ENCODE measurements around the gene SOST.

Gene SOST

GRCh38 chr17:43717913-43718312, 40.7 kb downstream of the SOST start:
- no peaks in the 10 kb centered on the region for H3K9me3 ChIP-seq (ENCODE audit: insufficient read depth, low read length)
- H3K4me2 ChIP-seq (ENCODE audit: low read depth, low read length, poor library complexity, severe bottlenecking), result no peak overlapping the region
- no peak overlapping the region for H3K9ac ChIP-seq (ENCODE audit: low read length)
- H3K36me3 ChIP-seq (ENCODE audit: low read length), result no peaks in the 10 kb centered on the region
- H3K4me3 ChIP-seq (ENCODE audit: insufficient read depth, low read length, poor library complexity, severe bottlenecking), result no peak overlapping the region
- no peaks in the 10 kb centered on the region for H3K79me2 ChIP-seq (ENCODE audit: insufficient read depth, low read length)
- no peak overlapping the region for H2AFZ ChIP-seq (ENCODE audit: low read depth, low read length, severe bottlenecking)
- TF ChIP-seq EZH2phosphoT487 (conservative IDR thresholded peaks at IDR 0.05; ENCODE audit: low read length), result no peak
- TF ChIP-seq CTCF (IDR thresholded peaks at IDR 0.05; ENCODE audit: insufficient read depth, low read length, poor library complexity, severe bottlenecking), result no peak
- H3K27me3 ChIP-seq (ENCODE audit: low read length), result no peaks in the 10 kb centered on the region
- no peak overlapping the region for H3K27ac ChIP-seq (ENCODE audit: low read depth, low read length)
- no peaks in the 10 kb centered on the region for H3K9me2 ChIP-seq (replicated peaks; ENCODE audit: insufficient read depth, low read length)
- H4K20me1 ChIP-seq (ENCODE audit: low read depth, low read length), result no peaks in the 10 kb centered on the region
- H3F3A ChIP-seq (ENCODE audit: insufficient read depth), result no peaks in the 10 kb centered on the region

GRCh38 chr17:43714465-43715149, 44.0 kb downstream of the SOST start:
- no peaks in the 10 kb centered on the region for H3K27me3 ChIP-seq (ENCODE audit: low read length)
- H2AFZ ChIP-seq (ENCODE audit: low read depth, low read length, severe bottlenecking), result no peak overlapping the region
- H3F3A ChIP-seq (ENCODE audit: insufficient read depth), result no peaks in the 10 kb centered on the region
- no peaks in the 10 kb centered on the region for H4K20me1 ChIP-seq (ENCODE audit: low read depth, low read length)
- no peak overlapping the region for H3K4me2 ChIP-seq (ENCODE audit: low read depth, low read length, poor library complexity, severe bottlenecking)
- H3K9me3 ChIP-seq (ENCODE audit: insufficient read depth, low read length), result no peaks in the 10 kb centered on the region
- TF ChIP-seq CTCF (IDR thresholded peaks at IDR 0.05; ENCODE audit: insufficient read depth, low read length, poor library complexity, severe bottlenecking), result no peak
- TF ChIP-seq EZH2phosphoT487 (conservative IDR thresholded peaks at IDR 0.05; ENCODE audit: low read length), result no peak
- H3K4me3 ChIP-seq (ENCODE audit: insufficient read depth, low read length, poor library complexity, severe bottlenecking), result no peak overlapping the region
- H3K9me2 ChIP-seq (replicated peaks; ENCODE audit: insufficient read depth, low read length), result no peaks in the 10 kb centered on the region
- no peak overlapping the region for H3K27ac ChIP-seq (ENCODE audit: low read depth, low read length)
- no peaks in the 10 kb centered on the region for H3K79me2 ChIP-seq (ENCODE audit: insufficient read depth, low read length)
- no peak overlapping the region for H3K9ac ChIP-seq (ENCODE audit: low read length)
- H3K36me3 ChIP-seq (ENCODE audit: low read length), result no peaks in the 10 kb centered on the region

- Histone ChIP-seq H3K9me3 (ENCODE audit: insufficient read depth, low read length) (no peaks in the 10 kb centered on the region), H3K36me3 (ENCODE audit: low read length) (no peaks in the 10 kb centered on the region), H3K79me2 (ENCODE audit: insufficient read depth, low read length) (no peaks in the 10 kb centered on the region), H2AFZ (ENCODE audit: low read depth, low read length, severe bottlenecking) (no peak overlapping the region), H3K9me2 (replicated peaks; ENCODE audit: insufficient read depth, low read length) (no peaks in the 10 kb centered on the region), H3K9ac (ENCODE audit: low read length) (no peak overlapping the region), H3K4me2 (ENCODE audit: low read depth, low read length, poor library complexity, severe bottlenecking) (no peak overlapping the region), H3K4me3 (ENCODE audit: insufficient read depth, low read length, poor library complexity, severe bottlenecking) (no peak overlapping the region), H3F3A (ENCODE audit: insufficient read depth) (no peaks in the 10 kb centered on the region), H3K27me3 (ENCODE audit: low read length) (no peaks in the 10 kb centered on the region), H4K20me1 (ENCODE audit: low read depth, low read length) (no peaks in the 10 kb centered on the region), H3K27ac (ENCODE audit: low read depth, low read length) (no peak overlapping the region)
- TF ChIP-seq EZH2phosphoT487 (conservative IDR thresholded peaks at IDR 0.05; ENCODE audit: low read length) (no peak), CTCF (IDR thresholded peaks at IDR 0.05; ENCODE audit: insufficient read depth, low read length, poor library complexity, severe bottlenecking) (no peak)
Observed at GRCh38 chr17:43713494-43714162, 45.0 kb downstream of the SOST start.
